HG03159 (cell line): ENCODE measurements around the gene TXK.

Experiments used
- ATAC-seq: cut with Tn5 transposase; IDR thresholded peaks from one replicate; pipeline ENCODE4 v1.9.1; 2021; ENCODE audit warnings: mild to moderate bottlenecking, moderate library complexity; ENCODE audit not compliant: unreplicated experiment

TXK gene

DNA sequence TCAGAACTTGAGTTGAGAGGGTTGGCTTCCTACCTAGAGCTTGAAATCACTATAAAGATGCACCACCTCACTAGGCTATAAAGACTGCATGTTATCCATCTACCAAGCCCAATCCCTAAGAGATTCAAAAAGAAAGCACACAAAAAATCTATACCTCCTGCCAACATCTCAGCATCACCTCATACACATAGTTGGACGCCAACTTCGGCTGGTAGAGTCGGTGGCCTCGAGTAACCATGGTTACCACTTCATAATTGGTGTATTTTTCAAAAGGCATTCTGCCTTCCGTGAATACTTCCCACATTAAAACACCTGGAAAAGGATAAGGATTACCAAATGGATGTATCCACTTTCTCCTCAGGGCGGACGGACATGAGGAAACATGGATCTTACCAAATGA lies 4.5 kb upstream of the TXK start:
- no peak for ATAC-seq

GRCh38 chr4:48137846-48138245 lies 3.8 kb upstream of the TXK start:
- ATAC-seq, result no peak

- no peak for ATAC-seq
Measured at GRCh38 chr4:48133669-48134068, 381 bp downstream of the TXK start.

GRCh38 chr4:48131736-48132135 lies 2.3 kb downstream of the TXK start:
- ATAC-seq, result no peak

DNA sequence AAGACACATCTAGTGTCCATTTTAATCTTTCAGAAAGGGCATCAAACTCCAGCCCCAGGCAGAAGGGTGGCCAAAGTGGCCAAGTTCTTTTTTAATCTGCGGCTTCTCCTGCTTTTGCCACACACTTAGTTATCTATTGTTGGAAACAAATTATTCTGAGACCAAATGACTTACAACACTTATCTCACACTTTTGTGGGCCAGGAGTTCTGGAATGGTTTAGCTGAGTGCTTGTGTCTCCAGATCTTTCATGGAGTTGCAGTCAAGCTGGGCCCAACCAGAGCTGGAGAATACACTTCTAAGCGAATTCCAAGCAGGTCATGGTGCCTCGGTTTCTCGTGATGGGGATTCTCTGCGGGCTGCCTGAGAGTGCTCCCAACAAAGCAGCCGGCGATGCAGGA lies 4.0 kb downstream of the TXK start:
- no peak for ATAC-seq

GRCh38 chr4:48129307-48130014 lies 4.6 kb downstream of the TXK start:
- ATAC-seq, result no peak

GRCh38 chr4:48127682-48128404 lies 6.2 kb downstream of the TXK start:
- ATAC-seq, result peak; percentile 87

GRCh38 chr4:48127231-48127630 lies 6.8 kb downstream of the TXK start:
- no peak for ATAC-seq

DNA sequence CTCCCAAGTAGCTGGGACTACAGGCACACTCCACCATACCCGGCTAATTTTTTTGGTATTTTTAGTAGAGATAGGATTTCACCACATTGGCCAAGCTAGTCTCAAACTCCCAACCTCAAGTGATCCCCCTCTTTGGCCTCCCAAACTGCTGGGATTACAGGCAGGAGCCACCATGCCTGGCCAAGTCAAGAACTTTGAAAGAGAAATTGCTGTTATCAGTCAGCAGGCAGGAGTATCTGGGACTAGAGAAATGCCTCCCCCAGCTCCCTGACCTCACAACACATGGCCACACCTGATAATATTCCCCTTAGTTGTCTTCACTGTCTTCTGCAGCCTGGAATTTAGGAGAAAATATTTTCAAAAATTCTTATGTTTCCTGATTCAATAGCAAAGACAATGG lies 7.4 kb downstream of the TXK start:
- ATAC-seq, result no peak

DNA sequence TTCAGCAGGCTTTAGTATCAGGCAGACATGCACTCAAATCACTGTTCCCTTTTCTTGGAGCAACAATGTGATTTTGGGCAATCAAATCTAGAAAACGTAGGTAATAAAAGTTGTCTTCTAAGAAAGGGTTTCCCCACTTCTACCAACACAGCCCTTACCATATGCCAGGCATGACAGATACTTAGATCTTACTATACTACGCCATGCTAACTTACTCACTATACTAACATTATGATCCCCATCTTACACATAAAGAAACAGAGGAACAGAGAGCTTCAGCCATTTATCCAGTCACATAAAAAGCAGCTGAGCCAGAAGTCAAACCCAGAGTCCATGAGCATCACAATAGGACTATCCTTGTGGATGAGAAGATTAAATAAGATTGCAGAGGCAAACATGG lies 9.2 kb downstream of the TXK start:
- no peak for ATAC-seq

DNA sequence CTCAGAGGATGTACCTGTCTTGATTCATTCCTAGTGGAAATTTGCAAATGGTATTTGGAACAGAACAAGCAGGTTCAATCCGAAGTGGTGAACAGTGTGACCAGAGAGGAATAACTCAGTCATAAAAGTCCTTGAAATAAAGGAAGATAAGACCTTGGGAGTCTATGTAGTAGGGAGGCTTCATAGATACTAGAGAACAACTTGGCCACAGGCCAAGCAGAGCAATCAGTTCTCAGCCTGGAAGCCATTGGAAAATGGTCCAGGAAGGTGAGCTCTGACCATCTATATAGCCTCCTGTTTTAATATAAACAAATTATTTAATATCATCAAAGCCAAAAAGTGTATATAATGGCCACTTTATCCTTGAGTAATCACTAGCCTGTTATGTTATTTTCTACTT lies 11.3 kb downstream of the TXK start:
- ATAC-seq, result no peak

DNA sequence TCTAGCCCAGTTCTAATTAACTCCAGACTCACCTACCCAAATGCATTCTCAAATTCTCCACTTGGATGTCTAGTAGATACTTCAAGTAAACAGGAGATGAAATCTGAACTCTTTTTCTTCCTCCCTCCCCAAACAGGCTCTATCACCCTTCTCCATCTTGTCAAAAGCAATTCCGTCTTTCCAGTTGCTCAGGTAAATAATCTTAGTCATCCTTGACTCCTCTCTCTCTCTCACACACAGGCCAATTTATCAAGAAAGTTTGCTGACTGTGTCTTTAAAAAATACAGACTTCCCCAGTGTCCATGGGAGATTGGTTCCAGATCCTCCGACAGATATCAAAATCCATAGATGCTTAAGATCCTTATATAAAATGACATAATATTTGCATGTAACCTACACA lies 12.9 kb downstream of the TXK start:
- ATAC-seq, result no peak

- ATAC-seq, result no peak
Measured at GRCh38 chr4:48120132-48120531, 13.9 kb downstream of the TXK start.

DNA sequence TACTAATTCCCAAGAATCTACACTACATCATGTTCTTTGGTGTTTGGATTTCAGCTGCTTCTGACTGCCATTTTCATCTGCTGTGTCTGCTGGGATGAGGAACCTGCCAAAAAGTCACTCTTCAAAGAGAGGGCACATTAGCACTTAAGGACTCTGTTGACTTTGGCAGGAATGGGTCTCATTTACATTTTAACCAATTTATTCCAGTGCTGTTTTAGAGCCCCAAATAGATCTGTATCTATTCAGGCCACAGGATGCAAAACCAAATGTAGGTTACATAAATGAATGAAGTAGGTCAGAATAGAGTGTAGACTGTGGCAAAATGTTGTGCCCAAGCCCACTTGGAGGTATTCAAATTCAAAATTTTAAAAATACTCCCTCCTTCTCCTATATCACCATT lies 14.4 kb downstream of the TXK start:
- no peak for ATAC-seq

DNA sequence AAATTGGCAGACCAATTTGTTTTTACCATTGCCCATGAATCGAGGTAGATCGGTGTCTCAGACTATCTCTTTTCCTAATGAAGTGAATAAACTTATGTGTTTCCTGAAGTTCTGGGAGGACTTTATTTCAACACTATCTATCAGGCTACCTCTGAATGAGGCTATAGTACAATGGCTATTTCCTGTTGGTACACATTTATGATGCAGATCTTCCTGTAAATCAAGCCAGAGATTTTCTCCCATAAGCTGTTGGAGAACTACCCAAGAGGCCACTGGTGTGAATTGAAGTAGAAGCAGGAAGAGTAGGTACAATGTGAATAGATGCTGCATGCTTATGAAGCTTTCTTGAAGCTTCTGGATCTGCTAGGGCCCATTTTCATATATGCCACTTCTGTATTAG lies 16.0 kb downstream of the TXK start:
- no peak for ATAC-seq

DNA sequence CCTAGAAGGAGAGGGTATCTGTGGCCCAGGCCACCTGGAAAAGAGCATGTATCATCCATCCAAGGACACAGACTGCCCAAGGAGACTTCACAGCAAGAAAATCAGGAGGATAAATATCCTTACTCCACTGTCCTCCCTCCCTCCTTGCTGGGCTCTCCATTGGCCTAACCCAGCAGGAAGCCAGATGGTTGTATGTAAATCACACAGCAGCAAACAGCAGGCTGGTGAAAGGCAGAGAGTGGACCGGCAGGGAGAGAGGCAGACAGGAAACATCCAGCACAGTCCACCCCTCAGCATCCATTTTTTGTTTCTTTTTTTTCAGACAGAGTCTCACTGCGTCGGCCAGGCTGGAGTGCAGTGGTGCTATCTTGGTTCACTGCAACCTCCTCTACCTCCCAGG lies 17.5 kb downstream of the TXK start:
- ATAC-seq, result no peak

- no peak for ATAC-seq
Measured at GRCh38 chr4:48114412-48114811, 19.6 kb downstream of the TXK start.

GRCh38 chr4:48112017-48112667 lies 21.9 kb downstream of the TXK start:
- no peak for ATAC-seq

DNA sequence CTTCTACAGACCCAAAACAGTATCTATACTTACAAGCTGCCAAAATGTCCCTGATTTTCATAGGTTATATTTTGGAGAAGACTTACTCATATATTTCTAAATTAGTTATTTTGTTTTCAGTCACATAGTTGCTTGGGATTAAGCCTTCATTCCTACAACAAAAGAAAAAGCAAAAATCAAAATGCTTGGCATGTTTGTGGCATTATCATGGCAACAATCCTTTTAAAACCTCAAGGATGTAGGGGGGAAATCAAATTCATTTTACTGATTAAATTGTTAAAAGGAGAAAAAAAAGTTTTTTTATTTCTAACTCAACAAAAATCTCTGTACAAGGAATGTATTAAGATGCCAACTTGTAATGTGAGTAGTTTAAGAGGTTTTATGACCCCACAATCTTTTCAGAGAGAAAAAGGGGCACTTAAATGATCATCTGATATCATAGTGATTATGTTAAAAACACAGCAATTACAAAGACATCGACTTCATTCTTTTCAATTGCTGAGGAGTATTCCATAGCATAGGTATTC lies 23.5 kb downstream of the TXK start:
- no peak for ATAC-seq

- ATAC-seq, result peak; percentile 82
Measured at GRCh38 chr4:48109413-48110263, 24.4 kb downstream of the TXK start.
